ENCODE results near the gene RASSF8. TPM values are rescaled to one million over a fixed set of nuclear protein-coding genes. Genes with fewer than 3 reads are reported as not detected.

RASSF8 gene
- total and polyA plus RNA-seq, 9 of the 15 experiments (the other 6 are each of a cell fraction or from before 2014, with no cell fraction given), result 0.01 to 0.36 (median 0.12) TPM; not detected in 1

GRCh38 chr12:26113853-26114719 lies 155.6 kb downstream of the RASSF8 start (continued):
- TF ChIP-seq ZNF639 (CRISPR knock-in tag; conservative IDR thresholded peaks at IDR 0.05 in 1 of 2, IDR thresholded peaks at IDR 0.05 in 1 of 2) (no peak), ATF7 (IDR thresholded peaks at IDR 0.05) (peak; percentile 84), NR0B1 (IDR thresholded peaks at IDR 0.05; ENCODE audit: partially characterized antibody) (no peak), ZNF143 (CRISPR knock-in tag; IDR thresholded peaks at IDR 0.05) (no peak), ZNF253 (CRISPR knock-in tag; conservative IDR thresholded peaks at IDR 0.05) (no peak), ATF4 (CRISPR knock-in tag; IDR thresholded peaks at IDR 0.05) (no peak), USF1 (CRISPR knock-in tag; IDR thresholded peaks at IDR 0.05) (peak; percentile 93), ZBTB17 (CRISPR knock-in tag; IDR thresholded peaks at IDR 0.05) (0 out of 2 replicates have a peak, but pooled peaks have one; percentile 18), CREM (IDR thresholded peaks at IDR 0.05; ENCODE audit: low read depth) (no peak), TSC22D4 (tag; IDR thresholded peaks at IDR 0.05) (no peak), SNAPC5 (CRISPR knock-in tag; IDR thresholded peaks at IDR 0.05) (no peak), SAFB (IDR thresholded peaks at IDR 0.05; ENCODE audit: borderline replicate concordance, low read depth, low read length) (no peak), RNF2 (IDR thresholded peaks at IDR 0.05) (no peak; the same call in 1 of the 2 replicates), GABPB2 (CRISPR knock-in tag; conservative IDR thresholded peaks at IDR 0.05) (no peak), MAFK (IDR thresholded peaks at IDR 0.05; ENCODE audit: low read length) (peak; percentile 56; the same call in 1 of the 2 replicates), HDAC3 (IDR thresholded peaks at IDR 0.05; ENCODE audit: borderline replicate concordance, partially characterized antibody) (no peak), SUPT5H (IDR thresholded peaks at IDR 0.05) (no peak), BMI1 (IDR thresholded peaks at IDR 0.05; ENCODE audit: low read length) (no peak)
- TF ChIP-seq, protein P1, sequence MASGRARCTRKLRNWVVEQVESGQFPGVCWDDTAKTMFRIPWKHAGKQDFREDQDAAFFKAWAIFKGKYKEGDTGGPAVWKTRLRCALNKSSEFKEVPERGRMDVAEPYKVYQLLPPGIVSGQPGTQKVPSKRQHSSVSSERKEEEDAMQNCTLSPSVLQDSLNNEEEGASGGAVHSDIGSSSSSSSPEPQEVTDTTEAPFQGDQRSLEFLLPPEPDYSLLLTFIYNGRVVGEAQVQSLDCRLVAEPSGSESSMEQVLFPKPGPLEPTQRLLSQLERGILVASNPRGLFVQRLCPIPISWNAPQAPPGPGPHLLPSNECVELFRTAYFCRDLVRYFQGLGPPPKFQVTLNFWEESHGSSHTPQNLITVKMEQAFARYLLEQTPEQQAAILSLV (tag; IDR thresholded peaks at IDR 0.05), result no peak
- TF ChIP-seq, protein P2, sequence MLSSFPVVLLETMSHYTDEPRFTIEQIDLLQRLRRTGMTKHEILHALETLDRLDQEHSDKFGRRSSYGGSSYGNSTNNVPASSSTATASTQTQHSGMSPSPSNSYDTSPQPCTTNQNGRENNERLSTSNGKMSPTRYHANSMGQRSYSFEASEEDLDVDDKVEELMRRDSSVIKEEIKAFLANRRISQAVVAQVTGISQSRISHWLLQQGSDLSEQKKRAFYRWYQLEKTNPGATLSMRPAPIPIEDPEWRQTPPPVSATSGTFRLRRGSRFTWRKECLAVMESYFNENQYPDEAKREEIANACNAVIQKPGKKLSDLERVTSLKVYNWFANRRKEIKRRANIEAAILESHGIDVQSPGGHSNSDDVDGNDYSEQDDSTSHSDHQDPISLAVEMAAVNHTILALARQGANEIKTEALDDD (IDR thresholded peaks at IDR 0.05), result no peak
